Measurements from ENCODE around the gene FAM25G. TPM values are rescaled to one million over a fixed set of nuclear protein-coding genes. Genes with fewer than 3 reads are reported as not detected.

Gene FAM25G
- total and polyA plus RNA-seq, 2 of the 4 experiments (the other 2 are of a cell fraction), result not detected

DNA sequence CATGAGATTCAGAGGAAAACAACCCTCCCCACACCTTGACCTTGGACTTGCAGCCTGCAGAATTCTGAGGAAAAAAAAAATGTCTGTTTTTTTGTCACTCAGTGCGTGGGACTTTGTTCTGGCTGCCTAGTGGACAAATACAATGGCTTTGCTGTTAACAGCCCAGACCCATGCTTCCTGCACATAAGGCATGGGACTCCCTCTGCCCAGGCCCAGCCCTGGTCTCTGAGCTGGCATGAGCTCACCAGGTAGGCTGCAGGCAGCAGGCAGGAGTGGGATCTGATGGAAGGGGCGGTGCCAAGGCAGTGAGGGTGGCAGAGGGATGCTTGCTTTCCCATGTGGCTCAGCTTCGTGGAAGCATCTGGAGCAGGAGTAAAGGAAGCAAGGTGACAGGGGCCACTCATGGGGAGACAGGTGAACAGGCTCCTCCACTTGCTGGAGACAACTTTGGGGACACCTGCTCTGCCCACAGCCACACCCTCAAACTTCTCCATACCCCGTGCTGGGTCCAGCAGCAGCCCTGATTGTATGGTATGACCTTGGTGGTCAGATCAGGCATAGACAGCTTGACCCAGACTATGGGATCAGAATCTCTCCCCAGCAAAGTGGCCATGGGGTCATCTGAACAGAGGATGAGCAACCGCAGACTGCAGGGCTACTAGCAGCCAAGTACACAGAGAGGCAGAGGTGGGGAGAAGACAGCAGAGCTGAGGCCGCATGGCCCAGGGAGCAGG lies 34.5 kb downstream of the FAM25G start:
- Histone ChIP-seq H3K4me3 (ENCODE audit: insufficient read depth, low read depth, low read length) (no peak overlapping the region), H3K9me3 (ENCODE audit: control insufficient read depth, insufficient read depth, low read length) (no peaks in the 10 kb centered on the region), H3K9ac (ENCODE audit: low read depth, low read length) (no peak overlapping the region), H3K36me3 (ENCODE audit: control insufficient read depth, insufficient read depth, low read length) (no peaks in the 10 kb centered on the region), H3K4me1 (ENCODE audit: control insufficient read depth, insufficient read depth, low read length) (peaks cover 11% of the 10 kb centered on the region), H3K56ac (ENCODE audit: extremely low read depth, insufficient read depth, low read length) (no peak overlapping the region), H2BK120ac (ENCODE audit: low read depth, low read length) (peak overlapping the region; percentile 24), H2BK5ac (ENCODE audit: low read depth, low read length, poor library complexity, severe bottlenecking) (no peak overlapping the region), H3K4ac (ENCODE audit: low read depth, low read length) (peak overlapping the region; percentile 54; the same call in 1 of the 2 replicates), H2BK20ac (ENCODE audit: low read depth, low read length) (no peak overlapping the region), H4K8ac (ENCODE audit: low read depth in 2 of 2, low read length in 2 of 2) (no peak overlapping the region; a peak in 1 of 4 replicates), H2BK15ac (ENCODE audit: low read depth, low read length) (no peak overlapping the region; the same call in 2 of the 3 replicates), H4K91ac (ENCODE audit: insufficient read depth, low read depth, low read length) (peak overlapping the region; percentile 68; the same call in 1 of the 2 replicates), H3K4me2 (ENCODE audit: low read depth, low read length) (no peak overlapping the region), H4K5ac (ENCODE audit: low read depth, low read length) (no peak overlapping the region), H3K9me1 (ENCODE audit: insufficient read depth, low read length) (peaks cover 9% of the 10 kb centered on the region; the same call in 1 of the 2 replicates), H3K27ac (ENCODE audit: insufficient read depth, low read length) (no peak overlapping the region), H3K23ac (ENCODE audit: low read depth, low read length) (no peak overlapping the region), H4K20me1 (ENCODE audit: insufficient read depth, low read length) (no peaks in the 10 kb centered on the region), H3K27me3 (ENCODE audit: control insufficient read depth, insufficient read depth, low read length) (peaks cover 20% of the 10 kb centered on the region; the same call in 1 of the 2 replicates), H3K14ac (replicated peaks; ENCODE audit: low read depth, low read length) (0 out of 2 replicates have a peak overlapping the region, but pooled peaks have one; percentile 1), H3K79me1 (ENCODE audit: low read depth in 1 of 2, low read length in 2 of 2) (no peaks in the 10 kb centered on the region), H3K18ac (ENCODE audit: low read depth, low read length) (0 out of 2 replicates have a peak overlapping the region, but pooled peaks have one; percentile 15), H2AFZ (replicated peaks; ENCODE audit: low read length, poor library complexity) (no peak overlapping the region), H2AK5ac (ENCODE audit: low read depth, low read length) (0 out of 2 replicates have a peak overlapping the region, but pooled peaks have one; percentile 19), H2AK9ac (replicated peaks; ENCODE audit: low read depth, low read length, poor library complexity) (no peak overlapping the region)
- no CpG with 5 or more reads among the region's 6 CpGs for WGBS, 2 experiments (ENCODE audit: extremely low coverage in 2 of 2, insufficient read length in 1 of 2)
- ChIA-PET CTCF (interaction anchor here (1.2 kb wide), 1 partner anchor 61 kb away, joined by 3 read pairs; no protein-coding TSS in a partner anchor), POLR2A (ENCODE audit: unreplicated experiment) (no interaction called here)
- ATAC-seq (ENCODE audit: low read depth), result no peak
- dilution Hi-C loops (cut with HindIII; ENCODE audit: low sequenced_read_pairs, unreplicated experiment) (no loop called here), in situ Hi-C loops (cut with MboI; ENCODE audit: low sequenced_read_pairs) (no loop called here), intact Hi-C loops (cut with micrococcal nuclease) (no loop called here)
- no peak for DNase-seq
- BruUV-seq (replicated peaks), result no TSS peak
- TF ChIP-seq MXI1 (IDR thresholded peaks at IDR 0.05; ENCODE audit: borderline replicate concordance, low read depth, low read length) (no peak), SMC3 (IDR thresholded peaks at IDR 0.05; ENCODE audit: low read depth, low read length) (no peak), MAZ (IDR thresholded peaks at IDR 0.05; ENCODE audit: borderline replicate concordance, low read depth, low read length) (no peak), BHLHE40 (IDR thresholded peaks at IDR 0.05; ENCODE audit: low read depth, low read length) (no peak), RCOR1 (IDR thresholded peaks at IDR 0.05; ENCODE audit: insufficient replicate concordance, low read length) (no peak), CEBPB (IDR thresholded peaks at IDR 0.05; ENCODE audit: low read depth, low read length) (no peak), MAFK (IDR thresholded peaks at IDR 0.05; ENCODE audit: low read depth, low read length) (no peak), RFX5 (IDR thresholded peaks at IDR 0.05; ENCODE audit: low read depth, low read length) (no peak), NFE2L2 (IDR thresholded peaks at IDR 0.05; ENCODE audit: low read depth, low read length) (no peak), RAD21 (IDR thresholded peaks at IDR 0.05; ENCODE audit: low read length) (no peak), POLR2A (IDR thresholded peaks at IDR 0.05; ENCODE audit: low read depth, low read length) (no peak), FOS (IDR thresholded peaks at IDR 0.05; ENCODE audit: low read depth, low read length) (no peak)
- TF ChIP-seq, protein P1, sequence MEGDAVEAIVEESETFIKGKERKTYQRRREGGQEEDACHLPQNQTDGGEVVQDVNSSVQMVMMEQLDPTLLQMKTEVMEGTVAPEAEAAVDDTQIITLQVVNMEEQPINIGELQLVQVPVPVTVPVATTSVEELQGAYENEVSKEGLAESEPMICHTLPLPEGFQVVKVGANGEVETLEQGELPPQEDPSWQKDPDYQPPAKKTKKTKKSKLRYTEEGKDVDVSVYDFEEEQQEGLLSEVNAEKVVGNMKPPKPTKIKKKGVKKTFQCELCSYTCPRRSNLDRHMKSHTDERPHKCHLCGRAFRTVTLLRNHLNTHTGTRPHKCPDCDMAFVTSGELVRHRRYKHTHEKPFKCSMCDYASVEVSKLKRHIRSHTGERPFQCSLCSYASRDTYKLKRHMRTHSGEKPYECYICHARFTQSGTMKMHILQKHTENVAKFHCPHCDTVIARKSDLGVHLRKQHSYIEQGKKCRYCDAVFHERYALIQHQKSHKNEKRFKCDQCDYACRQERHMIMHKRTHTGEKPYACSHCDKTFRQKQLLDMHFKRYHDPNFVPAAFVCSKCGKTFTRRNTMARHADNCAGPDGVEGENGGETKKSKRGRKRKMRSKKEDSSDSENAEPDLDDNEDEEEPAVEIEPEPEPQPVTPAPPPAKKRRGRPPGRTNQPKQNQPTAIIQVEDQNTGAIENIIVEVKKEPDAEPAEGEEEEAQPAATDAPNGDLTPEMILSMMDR (conservative IDR thresholded peaks at IDR 0.05; ENCODE audit: low read depth, low read length), result no peak
- TF ChIP-seq, protein P2, sequence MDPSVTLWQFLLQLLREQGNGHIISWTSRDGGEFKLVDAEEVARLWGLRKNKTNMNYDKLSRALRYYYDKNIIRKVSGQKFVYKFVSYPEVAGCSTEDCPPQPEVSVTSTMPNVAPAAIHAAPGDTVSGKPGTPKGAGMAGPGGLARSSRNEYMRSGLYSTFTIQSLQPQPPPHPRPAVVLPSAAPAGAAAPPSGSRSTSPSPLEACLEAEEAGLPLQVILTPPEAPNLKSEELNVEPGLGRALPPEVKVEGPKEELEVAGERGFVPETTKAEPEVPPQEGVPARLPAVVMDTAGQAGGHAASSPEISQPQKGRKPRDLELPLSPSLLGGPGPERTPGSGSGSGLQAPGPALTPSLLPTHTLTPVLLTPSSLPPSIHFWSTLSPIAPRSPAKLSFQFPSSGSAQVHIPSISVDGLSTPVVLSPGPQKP (IDR thresholded peaks at IDR 0.05; ENCODE audit: borderline replicate concordance, low read depth, low read length), result no peak
- TF ChIP-seq, protein P3, sequence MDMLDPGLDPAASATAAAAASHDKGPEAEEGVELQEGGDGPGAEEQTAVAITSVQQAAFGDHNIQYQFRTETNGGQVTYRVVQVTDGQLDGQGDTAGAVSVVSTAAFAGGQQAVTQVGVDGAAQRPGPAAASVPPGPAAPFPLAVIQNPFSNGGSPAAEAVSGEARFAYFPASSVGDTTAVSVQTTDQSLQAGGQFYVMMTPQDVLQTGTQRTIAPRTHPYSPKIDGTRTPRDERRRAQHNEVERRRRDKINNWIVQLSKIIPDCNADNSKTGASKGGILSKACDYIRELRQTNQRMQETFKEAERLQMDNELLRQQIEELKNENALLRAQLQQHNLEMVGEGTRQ (IDR thresholded peaks at IDR 0.05; ENCODE audit: low read depth, low read length), result no peak

Measured in IMR-90 (cell line).